ENCODE results near the gene KDM1A. TPM values are rescaled to one million over a fixed set of nuclear protein-coding genes. Genes with fewer than 3 reads are reported as not detected.
A peak's percentile ranks its signal among the peaks of the same experiment; 100 is the strongest.

KDM1A gene
- total and polyA plus RNA-seq, 9 of the 15 experiments (the other 6 are each of a cell fraction or from before 2014, with no cell fraction given): 59.2 to 181 (median 168) TPM

DNA sequence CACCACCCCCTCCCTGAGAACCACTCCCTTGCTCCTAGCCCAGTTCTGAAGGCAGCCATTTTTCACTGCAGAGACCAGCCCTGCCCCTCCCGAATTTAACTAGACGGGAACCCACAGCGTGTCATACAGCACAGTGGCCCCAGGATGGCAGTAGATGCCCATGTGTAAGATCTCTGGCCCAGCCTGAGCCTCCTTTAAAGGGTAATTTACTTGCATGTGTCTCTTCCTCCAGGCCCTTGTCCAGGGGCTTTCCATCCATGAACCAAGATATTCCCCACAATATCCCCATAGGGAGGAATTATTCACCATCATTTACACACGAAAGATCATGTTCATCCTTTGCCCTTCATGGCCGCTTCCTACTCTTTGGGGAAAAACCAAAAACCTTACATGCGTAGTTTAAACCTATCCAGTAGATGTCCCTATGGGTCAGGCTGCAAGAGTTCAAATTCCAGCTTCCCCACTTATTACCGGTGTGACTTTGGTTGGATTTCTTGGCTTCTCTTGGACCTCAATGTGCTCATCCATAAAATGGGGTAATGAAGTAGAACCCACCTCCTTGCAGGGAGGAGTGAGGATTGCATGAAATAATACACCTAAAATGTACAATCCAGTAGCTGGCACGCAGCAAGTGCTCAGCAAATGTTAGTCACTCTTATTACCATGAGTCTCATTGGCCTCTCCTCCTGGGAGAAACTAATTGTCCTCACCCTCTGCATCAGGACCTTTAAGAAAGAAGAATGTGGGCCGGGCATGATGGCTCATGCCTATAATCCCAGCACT is 42.6 kb upstream of the KDM1A start (continued):
- TF ChIP-seq, protein P1, sequence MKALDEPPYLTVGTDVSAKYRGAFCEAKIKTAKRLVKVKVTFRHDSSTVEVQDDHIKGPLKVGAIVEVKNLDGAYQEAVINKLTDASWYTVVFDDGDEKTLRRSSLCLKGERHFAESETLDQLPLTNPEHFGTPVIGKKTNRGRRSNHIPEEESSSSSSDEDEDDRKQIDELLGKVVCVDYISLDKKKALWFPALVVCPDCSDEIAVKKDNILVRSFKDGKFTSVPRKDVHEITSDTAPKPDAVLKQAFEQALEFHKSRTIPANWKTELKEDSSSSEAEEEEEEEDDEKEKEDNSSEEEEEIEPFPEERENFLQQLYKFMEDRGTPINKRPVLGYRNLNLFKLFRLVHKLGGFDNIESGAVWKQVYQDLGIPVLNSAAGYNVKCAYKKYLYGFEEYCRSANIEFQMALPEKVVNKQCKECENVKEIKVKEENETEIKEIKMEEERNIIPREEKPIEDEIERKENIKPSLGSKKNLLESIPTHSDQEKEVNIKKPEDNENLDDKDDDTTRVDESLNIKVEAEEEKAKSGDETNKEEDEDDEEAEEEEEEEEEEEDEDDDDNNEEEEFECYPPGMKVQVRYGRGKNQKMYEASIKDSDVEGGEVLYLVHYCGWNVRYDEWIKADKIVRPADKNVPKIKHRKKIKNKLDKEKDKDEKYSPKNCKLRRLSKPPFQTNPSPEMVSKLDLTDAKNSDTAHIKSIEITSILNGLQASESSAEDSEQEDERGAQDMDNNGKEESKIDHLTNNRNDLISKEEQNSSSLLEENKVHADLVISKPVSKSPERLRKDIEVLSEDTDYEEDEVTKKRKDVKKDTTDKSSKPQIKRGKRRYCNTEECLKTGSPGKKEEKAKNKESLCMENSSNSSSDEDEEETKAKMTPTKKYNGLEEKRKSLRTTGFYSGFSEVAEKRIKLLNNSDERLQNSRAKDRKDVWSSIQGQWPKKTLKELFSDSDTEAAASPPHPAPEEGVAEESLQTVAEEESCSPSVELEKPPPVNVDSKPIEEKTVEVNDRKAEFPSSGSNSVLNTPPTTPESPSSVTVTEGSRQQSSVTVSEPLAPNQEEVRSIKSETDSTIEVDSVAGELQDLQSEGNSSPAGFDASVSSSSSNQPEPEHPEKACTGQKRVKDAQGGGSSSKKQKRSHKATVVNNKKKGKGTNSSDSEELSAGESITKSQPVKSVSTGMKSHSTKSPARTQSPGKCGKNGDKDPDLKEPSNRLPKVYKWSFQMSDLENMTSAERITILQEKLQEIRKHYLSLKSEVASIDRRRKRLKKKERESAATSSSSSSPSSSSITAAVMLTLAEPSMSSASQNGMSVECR (CRISPR knock-in tag; IDR thresholded peaks at IDR 0.05): 0 out of 2 replicates have a peak, but pooled peaks have one; percentile 42
- TF ChIP-seq RBM17 (IDR thresholded peaks at IDR 0.05; ENCODE audit: borderline replicate concordance, low read depth, low read length): no peak
- TF ChIP-seq, protein P2, sequence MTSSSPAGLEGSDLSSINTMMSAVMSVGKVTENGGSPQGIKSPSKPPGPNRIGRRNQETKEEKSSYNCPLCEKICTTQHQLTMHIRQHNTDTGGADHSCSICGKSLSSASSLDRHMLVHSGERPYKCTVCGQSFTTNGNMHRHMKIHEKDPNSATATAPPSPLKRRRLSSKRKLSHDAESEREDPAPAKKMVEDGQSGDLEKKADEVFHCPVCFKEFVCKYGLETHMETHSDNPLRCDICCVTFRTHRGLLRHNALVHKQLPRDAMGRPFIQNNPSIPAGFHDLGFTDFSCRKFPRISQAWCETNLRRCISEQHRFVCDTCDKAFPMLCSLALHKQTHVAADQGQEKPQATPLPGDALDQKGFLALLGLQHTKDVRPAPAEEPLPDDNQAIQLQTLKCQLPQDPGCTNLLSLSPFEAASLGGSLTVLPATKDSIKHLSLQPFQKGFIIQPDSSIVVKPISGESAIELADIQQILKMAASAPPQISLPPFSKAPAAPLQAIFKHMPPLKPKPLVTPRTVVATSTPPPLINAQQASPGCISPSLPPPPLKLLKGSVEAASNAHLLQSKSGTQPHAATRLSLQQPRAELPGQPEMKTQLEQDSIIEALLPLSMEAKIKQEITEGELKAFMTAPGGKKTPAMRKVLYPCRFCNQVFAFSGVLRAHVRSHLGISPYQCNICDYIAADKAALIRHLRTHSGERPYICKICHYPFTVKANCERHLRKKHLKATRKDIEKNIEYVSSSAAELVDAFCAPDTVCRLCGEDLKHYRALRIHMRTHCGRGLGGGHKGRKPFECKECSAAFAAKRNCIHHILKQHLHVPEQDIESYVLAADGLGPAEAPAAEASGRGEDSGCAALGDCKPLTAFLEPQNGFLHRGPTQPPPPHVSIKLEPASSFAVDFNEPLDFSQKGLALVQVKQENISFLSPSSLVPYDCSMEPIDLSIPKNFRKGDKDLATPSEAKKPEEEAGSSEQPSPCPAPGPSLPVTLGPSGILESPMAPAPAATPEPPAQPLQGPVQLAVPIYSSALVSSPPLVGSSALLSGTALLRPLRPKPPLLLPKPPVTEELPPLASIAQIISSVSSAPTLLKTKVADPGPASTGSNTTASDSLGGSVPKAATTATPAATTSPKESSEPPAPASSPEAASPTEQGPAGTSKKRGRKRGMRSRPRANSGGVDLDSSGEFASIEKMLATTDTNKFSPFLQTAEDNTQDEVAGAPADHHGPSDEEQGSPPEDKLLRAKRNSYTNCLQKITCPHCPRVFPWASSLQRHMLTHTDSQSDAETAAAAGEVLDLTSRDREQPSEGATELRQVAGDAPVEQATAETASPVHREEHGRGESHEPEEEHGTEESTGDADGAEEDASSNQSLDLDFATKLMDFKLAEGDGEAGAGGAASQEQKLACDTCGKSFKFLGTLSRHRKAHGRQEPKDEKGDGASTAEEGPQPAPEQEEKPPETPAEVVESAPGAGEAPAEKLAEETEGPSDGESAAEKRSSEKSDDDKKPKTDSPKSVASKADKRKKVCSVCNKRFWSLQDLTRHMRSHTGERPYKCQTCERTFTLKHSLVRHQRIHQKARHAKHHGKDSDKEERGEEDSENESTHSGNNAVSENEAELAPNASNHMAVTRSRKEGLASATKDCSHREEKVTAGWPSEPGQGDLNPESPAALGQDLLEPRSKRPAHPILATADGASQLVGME (CRISPR knock-in tag; IDR thresholded peaks at IDR 0.05): 0 out of 2 replicates have a peak, but pooled peaks have one; percentile 31
- TF ChIP-seq, protein P3, sequence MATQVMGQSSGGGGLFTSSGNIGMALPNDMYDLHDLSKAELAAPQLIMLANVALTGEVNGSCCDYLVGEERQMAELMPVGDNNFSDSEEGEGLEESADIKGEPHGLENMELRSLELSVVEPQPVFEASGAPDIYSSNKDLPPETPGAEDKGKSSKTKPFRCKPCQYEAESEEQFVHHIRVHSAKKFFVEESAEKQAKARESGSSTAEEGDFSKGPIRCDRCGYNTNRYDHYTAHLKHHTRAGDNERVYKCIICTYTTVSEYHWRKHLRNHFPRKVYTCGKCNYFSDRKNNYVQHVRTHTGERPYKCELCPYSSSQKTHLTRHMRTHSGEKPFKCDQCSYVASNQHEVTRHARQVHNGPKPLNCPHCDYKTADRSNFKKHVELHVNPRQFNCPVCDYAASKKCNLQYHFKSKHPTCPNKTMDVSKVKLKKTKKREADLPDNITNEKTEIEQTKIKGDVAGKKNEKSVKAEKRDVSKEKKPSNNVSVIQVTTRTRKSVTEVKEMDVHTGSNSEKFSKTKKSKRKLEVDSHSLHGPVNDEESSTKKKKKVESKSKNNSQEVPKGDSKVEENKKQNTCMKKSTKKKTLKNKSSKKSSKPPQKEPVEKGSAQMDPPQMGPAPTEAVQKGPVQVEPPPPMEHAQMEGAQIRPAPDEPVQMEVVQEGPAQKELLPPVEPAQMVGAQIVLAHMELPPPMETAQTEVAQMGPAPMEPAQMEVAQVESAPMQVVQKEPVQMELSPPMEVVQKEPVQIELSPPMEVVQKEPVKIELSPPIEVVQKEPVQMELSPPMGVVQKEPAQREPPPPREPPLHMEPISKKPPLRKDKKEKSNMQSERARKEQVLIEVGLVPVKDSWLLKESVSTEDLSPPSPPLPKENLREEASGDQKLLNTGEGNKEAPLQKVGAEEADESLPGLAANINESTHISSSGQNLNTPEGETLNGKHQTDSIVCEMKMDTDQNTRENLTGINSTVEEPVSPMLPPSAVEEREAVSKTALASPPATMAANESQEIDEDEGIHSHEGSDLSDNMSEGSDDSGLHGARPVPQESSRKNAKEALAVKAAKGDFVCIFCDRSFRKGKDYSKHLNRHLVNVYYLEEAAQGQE (IDR thresholded peaks at IDR 0.05; ENCODE audit: borderline replicate concordance): peak; percentile 84
- TF ChIP-seq, protein P3 (CRISPR knock-in tag; IDR thresholded peaks at IDR 0.05; ENCODE audit: low read depth): no peak; the same call in 1 of the 2 replicates
- TF ChIP-seq HDAC3 (IDR thresholded peaks at IDR 0.05; ENCODE audit: borderline replicate concordance, partially characterized antibody): no peak
- TF ChIP-seq HOXB6 (CRISPR knock-in tag; IDR thresholded peaks at IDR 0.05; ENCODE audit: borderline replicate concordance): no peak

All from K562 (cell line).